NCI-H2196 treated with DMSO at 0.1 percent for 48 hours (cell line): ENCODE data around the gene SLC26A11.

Source experiments
- DNase-seq: peaks from one replicate; lab custom pipeline; 2025; ENCODE audit not compliant: unreplicated experiment; lab: John Stamatoyannopoulos, UW

The SLC26A11 gene

DNA sequence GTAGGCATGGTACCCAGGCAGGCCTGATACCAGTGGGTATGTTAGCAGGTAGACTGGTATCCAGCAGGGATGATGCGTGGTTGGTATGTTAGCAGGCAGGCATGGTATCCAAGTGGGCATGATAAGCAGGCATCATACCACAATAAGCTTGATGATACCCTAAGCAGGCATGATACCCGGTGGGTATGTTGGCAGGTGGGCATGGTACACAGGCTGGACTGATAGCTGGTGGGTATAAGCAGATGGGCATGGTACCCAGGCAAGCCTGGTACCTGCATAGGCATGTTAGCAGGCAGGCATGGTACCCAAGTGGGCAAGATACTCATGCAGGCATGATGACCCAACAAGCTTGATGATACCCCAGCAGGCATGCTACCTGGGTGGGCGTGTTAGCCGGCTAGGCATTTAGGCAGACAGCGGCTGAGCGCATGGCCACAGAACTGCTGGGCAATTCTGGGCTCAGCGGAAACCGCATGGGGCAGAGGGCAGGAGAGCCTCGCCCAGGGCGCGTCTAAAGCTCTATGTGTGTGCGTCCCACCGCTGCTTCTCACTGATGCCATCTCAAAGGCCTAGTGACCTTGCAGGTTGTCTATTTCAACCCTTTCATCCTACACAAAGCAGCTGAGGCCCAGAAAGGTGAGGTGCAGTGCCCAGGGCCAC lies 2.4 kb upstream of the SLC26A11 start:
- no peak for DNase-seq

- no peak for DNase-seq
Observed at GRCh38 chr17:80218391-80218790, 1.8 kb upstream of the SLC26A11 start.

GRCh38 chr17:80219013-80219762 lies 1.0 kb upstream of the SLC26A11 start:
- DNase-seq = no peak

- no peak for DNase-seq
Observed at GRCh38 chr17:80219763-80220053, 519 bp upstream of the SLC26A11 start.

DNA sequence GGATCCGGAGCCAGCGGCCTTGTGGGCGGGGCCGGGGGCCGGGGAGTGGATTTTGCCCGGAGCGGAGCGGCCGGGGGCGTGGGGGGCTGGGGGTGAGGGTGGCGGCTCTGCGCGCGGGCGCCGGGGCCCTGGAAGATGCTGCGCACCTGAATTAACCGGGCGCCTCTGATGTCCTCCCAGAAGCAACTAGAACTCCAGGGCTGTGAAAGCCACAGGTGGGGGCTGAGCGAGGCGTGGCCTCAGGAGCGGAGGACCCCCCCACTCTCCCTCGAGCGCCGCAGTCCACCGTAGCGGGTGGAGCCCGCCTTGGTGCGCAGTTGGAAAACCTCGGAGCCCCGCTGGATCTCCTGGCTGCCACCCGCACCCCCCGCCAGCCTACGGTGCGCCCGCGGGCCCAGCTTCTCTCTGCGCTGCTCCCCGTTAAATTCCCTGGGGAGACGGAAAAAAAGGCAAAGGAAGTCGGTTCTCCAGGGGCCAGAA lies 549 bp downstream of the SLC26A11 start:
- DNase-seq = no peak

DNA sequence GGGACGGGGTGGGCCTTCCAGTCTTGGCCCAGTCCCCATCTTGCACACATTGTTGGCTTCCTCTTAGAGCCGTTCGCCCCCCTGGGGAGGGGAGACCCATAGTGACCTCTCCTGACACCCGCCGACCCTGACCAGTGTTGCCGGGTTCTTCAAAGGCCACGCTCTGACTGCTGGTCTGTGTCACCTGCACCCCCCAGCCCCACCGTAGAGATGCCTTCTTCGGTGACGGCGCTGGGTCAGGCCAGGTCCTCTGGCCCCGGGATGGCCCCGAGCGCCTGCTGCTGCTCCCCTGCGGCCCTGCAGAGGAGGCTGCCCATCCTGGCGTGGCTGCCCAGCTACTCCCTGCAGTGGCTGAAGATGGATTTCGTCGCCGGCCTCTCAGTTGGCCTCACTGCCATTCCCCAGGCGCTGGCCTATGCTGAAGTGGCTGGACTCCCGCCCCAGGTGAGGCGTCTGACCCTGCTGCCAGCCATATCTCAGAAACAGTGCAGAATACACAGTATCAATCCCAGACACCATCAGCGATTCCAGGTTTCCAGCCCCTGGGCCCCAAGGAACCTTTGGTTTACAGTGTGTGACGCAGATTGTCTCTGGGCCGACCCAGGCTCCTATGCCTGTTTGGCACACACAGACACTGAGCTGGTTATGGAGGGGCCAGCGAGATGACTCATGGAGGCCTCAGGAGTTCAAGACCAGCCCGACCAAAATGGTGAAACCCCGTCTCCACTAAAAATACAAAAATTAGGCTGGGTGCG lies 1.3 kb downstream of the SLC26A11 start:
- no peak for DNase-seq

GRCh38 chr17:80222376-80223141 lies 2.3 kb downstream of the SLC26A11 start:
- no peak for DNase-seq

DNA sequence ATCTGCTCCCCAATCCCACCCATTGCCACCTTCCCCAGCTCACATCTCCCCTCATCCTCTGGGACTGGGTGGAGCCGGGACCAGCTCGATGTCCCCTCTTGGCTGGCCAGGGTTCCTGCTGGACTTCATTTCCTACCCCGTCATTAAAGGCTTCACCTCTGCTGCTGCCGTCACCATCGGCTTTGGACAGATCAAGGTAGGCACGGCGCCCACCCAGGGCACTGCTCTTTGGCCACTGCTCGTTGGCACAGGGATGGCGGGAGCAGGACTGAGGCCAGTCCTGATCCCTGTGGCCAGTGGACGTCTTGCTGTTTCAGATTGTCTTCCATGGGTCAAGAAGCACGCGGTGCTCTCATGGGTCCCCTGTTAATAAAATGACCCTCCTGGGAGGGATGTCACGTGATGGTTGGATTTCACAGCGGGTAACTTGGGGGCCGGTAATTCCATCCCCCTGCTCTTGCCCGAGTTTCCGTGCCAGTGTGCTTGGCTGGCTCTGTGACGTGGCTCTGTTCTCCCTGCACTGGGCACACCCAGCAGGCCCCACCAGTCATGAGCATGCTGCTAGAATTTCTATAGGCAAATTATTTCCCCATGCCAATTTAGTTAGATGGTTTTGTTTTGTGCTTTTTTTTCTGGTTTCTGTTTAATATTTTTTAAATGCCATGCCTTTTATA lies 3.1 kb downstream of the SLC26A11 start:
- no peak for DNase-seq

DNA sequence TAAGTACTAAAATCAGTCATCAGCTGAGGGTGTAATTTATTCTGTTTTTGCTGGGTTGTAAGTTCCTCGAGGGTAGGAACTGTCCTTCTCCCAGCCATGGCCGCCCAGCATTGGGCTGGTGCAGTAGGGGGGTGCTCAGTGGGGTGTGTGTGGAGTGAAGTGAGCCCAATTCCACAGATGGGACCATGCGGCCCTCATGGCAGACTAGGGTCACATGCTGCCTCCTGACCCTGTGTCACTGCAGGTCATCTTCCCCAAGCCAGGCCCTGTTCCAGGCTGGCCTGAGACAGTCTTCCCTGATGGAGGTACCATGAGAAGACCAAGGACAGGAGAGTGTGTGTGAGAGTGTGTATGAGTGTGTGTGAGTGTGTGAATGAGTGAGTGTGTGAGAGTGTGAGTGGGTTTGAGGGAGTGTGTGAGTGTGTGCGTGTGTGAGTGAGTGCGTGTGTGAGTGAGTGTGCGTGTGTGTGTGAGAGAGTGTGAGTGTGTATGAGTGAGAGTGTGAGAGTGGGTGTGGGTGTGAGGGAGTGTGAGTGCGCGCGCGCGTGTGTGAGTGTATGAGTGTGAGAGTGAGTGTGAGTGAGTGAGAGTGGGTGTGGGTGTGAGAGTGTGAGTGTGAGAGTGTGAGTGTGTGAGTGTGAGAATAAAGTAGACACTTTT lies 3.7 kb downstream of the SLC26A11 start:
- DNase-seq = no peak

- no peak for DNase-seq
Observed at GRCh38 chr17:80224683-80225082, 4.5 kb downstream of the SLC26A11 start.

DNA sequence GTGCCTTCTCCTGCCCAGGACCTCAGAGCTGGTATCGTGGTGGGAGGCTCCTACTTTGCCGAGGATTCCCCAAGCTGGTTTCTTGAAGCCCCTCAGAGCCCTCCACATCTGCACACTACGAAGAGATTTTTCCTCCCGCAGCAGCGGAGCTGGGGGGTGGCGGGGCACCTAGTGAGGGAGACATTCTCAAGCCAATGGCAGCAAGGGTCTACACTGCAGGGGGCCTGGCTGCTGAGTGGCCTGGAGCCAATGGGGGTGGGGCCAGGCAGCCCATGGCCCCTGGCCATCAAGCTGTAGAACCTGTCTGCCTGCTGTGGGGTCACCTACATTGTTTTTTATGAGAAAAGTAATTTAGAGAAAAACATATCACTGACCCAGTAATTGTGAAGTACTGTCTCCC lies 5.0 kb downstream of the SLC26A11 start:
- DNase-seq = no peak

DNA sequence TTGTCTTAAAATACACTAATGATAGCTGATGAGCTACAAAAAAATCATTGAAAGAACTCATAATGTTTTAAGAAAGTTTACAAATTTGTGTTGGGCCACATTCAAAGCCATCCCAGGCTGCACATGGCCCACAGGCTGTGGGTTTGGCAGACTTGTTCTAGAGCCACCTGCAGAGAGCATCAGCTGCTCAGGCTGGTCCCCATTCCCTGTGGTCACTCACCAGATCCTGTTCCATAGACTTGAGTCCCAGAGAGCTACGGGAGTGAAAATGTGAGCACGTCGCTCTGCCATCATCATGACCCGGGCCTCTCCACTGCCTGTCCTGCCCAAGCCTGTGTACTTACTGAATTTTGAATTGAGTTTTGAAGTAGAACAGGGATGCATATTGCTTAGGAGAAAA lies 6.9 kb downstream of the SLC26A11 start:
- DNase-seq = no peak

DNA sequence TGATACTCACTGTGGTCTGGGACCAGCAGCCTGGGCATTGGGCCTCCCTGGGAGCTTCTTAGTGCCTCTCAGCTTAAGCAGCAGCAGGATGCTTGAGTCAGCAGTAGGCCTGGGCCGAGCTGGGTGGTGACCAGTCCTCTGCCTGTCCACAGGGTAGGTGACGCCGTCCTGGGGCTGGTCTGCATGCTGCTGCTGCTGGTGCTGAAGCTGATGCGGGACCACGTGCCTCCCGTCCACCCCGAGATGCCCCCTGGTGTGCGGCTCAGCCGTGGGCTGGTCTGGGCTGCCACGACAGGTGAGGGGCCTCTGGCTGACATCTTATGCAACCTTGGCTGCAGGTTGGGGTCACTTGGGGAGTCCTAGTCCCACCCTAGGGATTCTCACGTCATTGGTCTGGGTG lies 7.4 kb downstream of the SLC26A11 start:
- DNase-seq = no peak

GRCh38 chr17:80228477-80228876 lies 8.2 kb downstream of the SLC26A11 start:
- DNase-seq = no peak

GRCh38 chr17:80229011-80229410 lies 8.8 kb downstream of the SLC26A11 start:
- no peak for DNase-seq

- no peak for DNase-seq
Observed at GRCh38 chr17:80232438-80232837, 12.2 kb downstream of the SLC26A11 start.

- no peak for DNase-seq
Observed at GRCh38 chr17:80233202-80233601, 13.0 kb downstream of the SLC26A11 start.

DNA sequence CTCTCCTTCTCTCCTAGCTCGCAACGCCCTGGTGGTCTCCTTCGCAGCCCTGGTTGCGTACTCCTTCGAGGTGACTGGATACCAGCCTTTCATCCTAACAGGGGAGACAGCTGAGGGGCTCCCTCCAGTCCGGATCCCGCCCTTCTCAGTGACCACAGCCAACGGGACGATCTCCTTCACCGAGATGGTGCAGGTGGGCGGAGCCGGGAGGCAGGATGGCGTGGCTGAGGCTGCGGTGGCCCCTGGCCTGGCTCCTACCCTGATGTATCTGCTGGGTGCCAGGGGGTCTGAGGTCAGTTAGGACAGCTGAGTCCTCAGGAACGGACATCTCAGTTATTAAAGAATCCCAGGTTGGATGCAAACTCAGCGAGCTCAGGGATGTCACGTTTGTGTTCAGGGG lies 16.7 kb downstream of the SLC26A11 start:
- DNase-seq = no peak

DNA sequence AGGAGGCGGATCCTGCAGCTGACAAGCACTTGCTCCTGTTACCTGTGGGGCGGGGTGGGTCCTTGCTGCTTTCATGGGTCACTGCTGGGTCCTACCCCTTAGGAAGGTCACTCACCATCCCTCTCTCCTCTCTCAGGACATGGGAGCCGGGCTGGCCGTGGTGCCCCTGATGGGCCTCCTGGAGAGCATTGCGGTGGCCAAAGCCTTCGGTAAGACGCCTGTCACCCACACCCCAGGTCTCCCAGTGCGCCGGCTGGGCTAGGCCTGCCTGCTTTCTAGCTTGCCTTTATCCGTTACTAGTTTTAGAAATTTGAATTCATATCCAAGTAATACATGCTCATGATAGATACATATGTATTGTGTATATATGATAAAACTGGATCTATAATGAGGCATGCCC lies 17.2 kb downstream of the SLC26A11 start:
- DNase-seq = no peak

DNA sequence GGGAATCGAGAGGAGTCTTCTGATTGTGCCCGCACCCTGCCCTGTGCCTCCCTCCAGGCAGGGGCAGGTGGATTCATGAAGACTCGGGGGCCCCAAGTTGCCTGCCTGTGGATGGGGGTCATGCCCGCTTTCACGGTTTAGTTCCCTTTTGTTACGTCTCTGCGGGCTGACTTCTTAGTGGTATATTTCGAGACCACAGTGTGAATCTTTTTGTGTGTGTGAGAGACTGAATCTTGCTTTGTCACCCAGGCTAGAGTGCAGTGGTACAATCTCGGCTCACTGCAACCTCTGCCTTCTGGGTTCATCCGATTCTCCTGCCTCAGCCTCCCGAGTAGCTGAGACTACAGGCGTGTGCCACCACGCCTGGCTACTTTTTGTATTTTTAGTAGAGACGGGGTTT lies 22.3 kb downstream of the SLC26A11 start:
- no peak for DNase-seq
